DMS 273 (cell line): Measurements from ENCODE around the gene TPSD1.
"Not testable (repeated sequence)": the region's sequence is repeated elsewhere in the genome, so short reads cannot be mapped to it uniquely, and the experiment has no call there.

ENCODE experiments used
- DNase-seq: peaks from one replicate; lab custom pipeline; 2025; ENCODE audit not compliant: unreplicated experiment; lab: John Stamatoyannopoulos, UW

TPSD1 gene

GRCh38 chr16:1262210-1262845 is 6.5 kb downstream of the TPSD1 start:
- DNase-seq: no peak

DNA sequence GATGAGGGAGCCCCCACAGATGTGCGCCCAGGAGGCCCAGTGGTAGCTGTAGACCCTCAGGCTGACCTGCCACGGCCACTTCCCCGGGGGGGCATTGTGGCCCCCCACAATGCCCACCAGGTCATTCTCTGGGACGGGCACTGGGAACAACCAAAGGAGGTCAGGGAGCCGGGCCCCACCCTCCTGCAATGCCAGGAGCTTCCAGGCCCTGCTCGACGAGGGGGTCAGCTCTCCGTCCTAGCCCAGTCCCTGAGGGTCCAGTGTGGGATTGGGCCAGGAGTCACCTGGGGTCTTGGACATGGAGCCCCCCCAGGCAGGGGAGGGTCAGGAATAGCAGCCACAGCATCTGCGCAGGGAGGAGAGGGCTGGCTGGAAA is 7.0 kb downstream of the TPSD1 start:
- no peak for DNase-seq

DNA sequence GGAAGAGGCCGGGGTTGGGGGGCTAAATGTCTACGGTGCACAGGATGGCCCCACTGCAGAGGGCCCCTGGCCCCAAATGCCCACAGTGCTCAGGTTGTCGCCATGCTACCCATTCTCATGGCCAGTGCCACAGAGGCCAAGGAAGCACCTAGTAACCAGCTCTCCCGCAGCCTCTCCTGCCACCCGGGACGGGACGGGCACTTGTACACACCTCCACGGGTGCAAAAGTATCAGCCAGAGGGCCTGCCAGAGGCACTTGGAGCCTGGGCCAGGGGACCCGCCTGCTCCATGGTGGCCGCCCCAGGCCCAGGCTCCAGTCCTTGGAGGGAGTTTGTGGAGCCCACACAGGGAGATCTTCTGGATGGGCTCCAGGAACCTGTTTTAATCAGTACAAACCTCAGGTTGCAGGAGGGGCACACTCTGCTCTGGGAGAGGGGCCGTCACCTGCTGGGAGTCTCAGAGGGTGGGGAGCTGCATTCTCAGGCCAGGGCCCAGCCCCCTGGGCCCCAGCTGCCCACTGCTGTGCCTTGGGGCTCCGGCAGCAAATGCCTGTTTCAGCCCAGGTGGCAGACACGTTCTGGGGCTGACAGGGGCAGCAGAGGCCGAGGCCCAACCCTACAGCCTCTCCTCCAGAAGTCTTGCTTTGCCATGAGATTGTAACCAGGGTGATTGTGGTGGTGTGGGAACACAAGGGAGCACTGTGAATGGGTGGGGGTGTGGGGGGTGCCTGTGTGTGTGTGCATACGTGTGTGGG is 7.9 kb downstream of the TPSD1 start:
- no peak for DNase-seq

- DNase-seq: no peak
Observed at GRCh38 chr16:1264345-1265089, 8.6 kb downstream of the TPSD1 start.

DNA sequence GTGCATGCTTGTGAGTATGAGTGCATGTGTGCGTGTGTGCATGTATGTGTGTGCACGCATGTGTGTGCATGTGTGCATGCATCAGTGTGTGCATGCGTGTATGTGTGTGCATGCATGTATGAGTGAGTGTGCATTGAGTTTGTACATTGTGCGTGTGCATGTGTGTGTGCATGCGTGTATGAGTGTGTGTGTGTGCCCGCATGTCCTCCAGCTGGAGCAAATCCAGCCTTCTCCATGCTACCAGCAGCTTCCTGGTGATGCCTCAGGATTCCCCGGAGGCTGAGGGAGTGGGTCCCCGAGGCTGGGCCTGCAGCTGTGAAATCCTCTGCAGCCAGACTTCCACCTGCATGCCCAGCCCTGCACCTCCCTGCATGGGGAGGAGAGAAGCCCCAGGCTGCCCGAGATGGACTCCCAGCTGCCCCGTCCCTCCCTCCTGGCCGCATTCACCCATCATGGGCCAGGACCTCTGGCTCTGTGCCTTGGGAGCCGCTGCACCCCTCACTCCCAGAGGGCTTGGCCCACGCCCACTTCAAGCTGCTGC is 9.3 kb downstream of the TPSD1 start:
- no peak for DNase-seq

GRCh38 chr16:1265826-1266225 is 10.0 kb downstream of the TPSD1 start:
- no peak for DNase-seq

DNA sequence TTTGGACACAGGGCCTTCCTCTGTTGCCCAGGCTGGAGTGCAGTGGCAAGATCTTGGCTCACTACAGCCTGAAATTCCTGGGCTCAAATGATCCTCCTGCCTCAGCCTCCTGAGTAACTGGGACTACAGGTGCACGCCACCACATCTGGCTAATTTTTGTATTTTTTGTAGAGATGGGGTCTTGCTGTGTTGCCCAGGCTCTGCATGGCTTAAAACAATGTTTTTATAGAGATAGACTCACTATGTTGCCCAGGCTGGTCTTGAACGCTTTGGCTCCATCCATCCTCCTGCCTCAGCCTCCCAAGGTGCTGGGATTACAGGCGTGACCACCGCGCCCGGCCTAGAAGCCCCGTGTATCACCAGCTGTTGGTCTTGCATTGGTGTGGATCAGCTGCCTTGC is 13.5 kb downstream of the TPSD1 start:
- DNase-seq: not testable (repeated sequence)

DNA sequence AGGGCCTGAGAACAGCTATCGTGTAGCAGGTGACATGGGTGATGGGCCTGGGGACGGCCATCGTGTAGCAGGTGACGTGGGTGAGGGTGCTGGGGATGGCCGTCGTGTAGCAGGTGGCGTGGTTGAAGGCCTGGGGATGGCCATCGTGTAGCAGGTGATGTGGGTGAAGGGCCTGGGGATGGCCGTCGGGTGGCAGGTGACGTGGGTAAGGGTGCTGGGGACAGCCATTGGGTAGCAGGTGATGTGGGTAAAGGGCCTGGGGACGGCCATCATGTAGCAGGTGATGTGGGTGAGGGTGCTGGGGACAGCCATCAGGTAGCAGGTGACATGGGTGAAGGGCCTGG is 15.5 kb downstream of the TPSD1 start:
- DNase-seq: no peak

GRCh38 chr16:1271724-1272413 is 16.0 kb downstream of the TPSD1 start:
- peak; percentile 91 for DNase-seq

GRCh38 chr16:1272453-1273198 is 16.8 kb downstream of the TPSD1 start:
- DNase-seq: peak; percentile 63

DNA sequence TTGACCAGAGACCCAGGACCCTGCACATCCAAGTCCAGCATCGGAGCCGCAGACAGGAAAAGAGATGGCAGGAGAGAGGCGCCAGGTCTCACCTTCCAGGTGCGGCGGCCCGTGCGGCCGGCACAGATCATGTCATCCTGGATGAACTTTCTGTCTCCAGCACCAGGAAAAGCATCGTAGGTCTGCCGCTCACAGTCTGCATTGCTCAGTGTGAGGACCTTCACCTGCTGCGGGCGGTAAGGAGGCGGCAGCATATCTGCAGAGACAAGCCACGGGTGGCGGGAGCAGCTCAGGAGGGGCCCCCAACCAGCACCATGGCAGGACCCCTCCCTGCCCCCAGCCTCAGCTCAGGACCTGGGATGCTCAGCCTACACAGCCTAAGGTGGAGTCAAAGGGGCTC is 17.9 kb downstream of the TPSD1 start:
- DNase-seq: no peak

DNA sequence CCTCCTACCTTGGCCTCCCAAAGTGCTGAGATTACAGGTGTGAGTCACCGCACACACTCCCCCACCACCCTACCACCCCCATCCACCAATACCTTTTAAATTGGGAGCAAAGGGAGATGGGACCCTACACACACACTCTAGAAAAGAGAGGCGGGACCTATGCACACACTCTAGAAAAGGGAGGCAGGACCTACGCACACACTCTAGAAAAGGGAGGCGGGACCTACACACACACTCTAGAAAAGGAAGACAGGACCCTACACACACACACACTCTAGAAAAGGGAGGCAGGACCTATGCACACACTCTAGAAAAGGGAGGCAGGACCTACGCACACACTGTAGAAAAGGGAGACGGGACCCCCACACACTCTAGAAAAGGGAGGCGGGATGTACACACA is 18.9 kb downstream of the TPSD1 start:
- DNase-seq: no peak

DNA sequence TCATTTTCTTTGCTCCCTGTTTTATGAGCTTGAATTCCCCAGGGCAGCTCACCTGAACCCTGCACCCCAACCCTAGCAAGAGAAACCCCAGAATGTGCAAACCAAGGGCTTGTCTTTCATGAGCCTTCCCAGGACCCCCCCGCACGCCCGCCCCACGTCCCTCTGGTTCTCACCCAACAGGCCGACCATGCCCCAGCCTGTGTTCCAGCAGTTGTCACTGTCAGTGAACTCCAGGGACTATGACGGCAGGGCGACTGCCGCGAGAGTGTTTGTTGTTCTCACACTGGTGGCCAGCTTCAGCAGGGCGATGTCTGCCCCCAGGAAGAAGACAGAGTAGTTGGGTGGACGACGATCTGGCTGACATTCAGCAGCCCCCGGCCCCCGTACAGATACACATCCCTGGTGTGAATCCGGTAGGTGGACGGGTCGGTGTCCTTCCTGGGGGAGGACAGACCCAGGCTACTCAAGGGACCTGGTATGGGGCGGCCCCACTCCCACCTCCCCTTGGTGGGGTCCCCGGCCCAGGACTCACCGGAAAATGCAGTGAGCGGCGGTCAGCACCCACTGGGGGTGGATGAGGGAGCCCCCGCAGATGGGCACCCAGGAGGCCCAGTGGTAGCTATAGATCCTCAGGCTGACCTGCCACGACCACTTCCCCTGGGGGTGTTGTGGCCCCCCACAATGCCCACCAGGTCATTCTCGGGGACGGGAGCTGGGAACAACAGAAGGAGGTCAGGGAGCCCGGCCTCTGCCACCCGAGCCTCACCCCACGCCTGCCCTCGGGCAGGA is 20.1 kb downstream of the TPSD1 start:
- DNase-seq: no peak

- no peak for DNase-seq
Observed at GRCh38 chr16:1276580-1276878, 20.7 kb downstream of the TPSD1 start.

DNA sequence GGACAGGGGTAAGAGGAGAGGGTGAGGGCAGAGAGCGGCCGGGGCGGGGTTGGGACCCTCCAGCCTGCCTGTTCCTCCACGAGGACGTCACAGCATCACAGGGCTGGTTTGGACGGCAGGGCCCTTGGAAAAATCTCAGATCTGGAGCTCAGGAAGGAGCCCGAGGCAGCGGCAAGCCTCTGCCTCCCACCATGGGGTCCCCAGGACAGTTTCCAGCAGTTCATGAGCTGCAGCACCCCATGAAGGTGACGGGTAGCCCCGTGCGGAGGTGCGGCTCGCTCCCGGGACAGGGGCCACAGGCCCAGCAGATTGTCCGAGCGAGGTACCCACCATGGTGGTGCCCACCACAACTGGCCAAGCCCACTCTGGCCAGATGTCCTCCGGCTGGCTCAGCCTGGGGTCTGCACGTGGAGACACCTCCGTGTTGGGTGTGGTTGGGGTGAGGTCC is 21.3 kb downstream of the TPSD1 start:
- no peak for DNase-seq

DNA sequence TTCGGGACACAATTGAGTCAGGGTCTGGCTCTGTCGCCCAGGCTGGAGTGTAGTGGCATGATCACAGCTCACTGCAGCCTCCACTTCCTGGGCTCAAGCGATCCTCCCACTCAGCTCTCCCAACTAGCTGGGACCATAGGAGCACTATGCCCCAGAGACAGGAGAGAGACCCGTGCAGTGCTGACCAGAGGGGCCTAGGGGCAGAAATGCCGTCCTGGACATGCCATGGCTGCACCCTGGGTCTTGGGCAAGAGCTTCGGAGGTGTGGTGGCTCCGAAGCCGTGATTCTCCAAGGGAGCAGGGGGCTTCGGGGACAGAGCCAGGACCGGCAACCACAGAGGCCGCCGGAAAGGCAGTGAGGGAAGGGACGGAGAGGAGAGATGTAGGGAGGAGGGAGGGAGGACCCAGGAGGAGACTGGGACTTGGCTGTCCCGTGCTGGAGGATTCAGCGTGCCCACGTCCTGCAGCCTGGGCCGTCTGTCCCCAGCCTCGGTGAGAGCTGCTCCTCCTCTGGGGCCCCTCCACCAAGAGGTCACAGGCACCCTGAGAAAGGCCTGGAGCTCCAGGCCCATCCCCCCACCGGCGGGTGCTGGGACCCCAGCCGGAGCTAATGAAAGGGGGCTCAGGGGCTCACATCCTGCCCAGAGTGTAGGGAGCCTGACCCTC is 21.9 kb downstream of the TPSD1 start:
- no peak for DNase-seq

DNA sequence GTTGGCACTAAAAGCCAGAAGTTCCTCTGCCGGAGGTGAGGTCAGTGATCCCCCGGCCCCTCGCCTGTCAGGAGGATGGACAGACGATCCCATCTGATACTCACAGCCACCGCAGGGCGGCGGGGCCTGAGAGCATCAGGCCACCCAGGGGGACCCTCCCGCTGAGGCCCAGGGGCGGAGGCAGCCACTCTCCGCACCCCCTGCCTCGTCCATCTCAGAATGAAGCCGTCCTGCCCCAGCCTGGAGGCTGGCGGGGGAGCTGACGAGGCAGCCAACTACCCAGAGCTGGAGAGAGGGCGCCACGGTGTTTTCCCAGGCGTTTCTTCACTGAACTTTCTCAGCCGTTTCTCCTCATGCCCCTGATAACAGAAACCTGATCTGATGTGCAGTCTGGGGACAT is 22.6 kb downstream of the TPSD1 start:
- DNase-seq: peak; percentile 54

GRCh38 chr16:1279081-1279944 is 23.4 kb downstream of the TPSD1 start:
- DNase-seq: no peak
